Measurements from ENCODE around the gene IDS.
"Not testable (repeated sequence)": the region's sequence is repeated elsewhere in the genome, so short reads cannot be mapped to it uniquely, and the experiment has no call there.

Gene IDS

GRCh38 chrX:149527705-149528104 lies 22.6 kb upstream of the IDS start:
- DNase-seq (ENCODE audit: low spot score): peak; percentile 19

DNA sequence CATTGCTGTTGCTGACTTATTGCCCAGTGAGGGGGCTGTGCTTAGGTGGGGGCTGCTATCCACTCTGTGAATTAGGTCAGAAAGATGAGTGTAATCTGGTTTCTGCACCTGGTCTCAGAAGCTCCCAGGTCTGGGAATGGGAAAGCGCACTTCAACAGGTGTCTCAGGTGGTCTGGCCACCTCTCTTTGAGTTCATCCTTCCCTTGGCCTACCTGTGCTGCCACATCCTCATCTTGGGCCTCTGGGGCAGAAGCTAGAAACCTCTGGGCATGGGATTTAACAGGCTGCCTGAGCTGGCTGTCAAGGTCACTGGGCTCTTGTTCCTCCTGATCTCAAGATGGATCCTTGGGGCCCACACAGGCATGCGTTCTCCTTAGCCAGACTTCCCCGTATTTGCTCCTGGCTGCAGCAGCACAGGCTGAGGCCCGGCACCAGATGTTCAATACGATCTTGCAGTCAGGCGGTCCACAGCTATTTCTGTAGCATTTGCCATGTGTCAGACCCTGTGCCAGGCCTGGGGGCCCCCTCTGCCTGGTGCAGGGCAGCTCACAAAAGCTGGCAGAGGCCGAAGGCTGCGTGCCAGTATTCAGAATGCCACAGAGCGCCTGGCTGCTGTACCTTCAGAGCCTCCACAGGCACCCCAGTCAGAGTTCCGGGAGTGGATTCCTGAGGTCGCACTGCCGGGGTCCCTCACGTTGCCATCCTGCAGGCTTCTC lies 21.4 kb upstream of the IDS start:
- DNase-seq (ENCODE audit: low spot score): not testable (repeated sequence)

GRCh38 chrX:149525903-149526302 lies 20.8 kb upstream of the IDS start:
- DNase-seq (ENCODE audit: low spot score): not testable (repeated sequence)

DNA sequence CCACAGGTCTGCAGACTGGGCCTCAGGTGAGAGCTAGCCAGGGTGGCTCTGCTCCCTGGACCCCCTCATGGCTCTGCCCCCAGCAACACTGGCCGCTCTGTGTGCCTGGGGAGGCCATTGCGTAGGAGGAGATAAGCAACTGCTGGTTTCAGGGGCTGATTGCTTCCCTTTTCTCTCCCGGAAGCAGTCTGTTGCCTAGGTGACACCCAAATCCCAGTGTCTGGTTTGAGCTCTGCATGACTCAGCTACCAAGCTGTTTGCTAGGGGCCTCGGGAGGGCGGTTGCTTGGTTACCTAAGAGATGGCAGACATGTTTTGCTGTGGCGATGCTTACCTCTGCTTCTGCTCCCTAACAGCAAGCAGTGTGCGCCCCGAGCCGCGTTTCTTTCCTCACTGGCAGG lies 20.3 kb upstream of the IDS start:
- DNase-seq (ENCODE audit: low spot score): not testable (repeated sequence)

GRCh38 chrX:149522916-149523315 lies 17.8 kb upstream of the IDS start:
- DNase-seq (ENCODE audit: low spot score): no peak

DNA sequence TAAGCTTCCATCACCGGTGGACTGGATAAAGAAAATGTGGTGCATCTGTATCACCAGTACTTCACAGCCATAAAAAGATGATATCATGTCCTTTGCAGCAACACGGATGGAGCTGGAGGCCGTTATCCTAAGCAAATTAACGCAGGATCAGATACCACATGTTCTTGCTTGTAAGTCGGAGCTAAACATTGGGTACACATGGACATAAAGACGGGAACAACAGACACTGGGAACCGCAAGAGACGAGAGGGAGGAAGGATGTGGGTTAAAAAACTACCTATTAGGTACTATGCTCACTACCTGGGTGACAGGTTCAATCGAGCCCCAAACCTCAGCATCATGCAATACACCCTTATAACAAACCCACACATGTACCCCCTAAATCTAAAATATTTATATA lies 16.3 kb upstream of the IDS start:
- no peak for DNase-seq (ENCODE audit: low spot score)

DNA sequence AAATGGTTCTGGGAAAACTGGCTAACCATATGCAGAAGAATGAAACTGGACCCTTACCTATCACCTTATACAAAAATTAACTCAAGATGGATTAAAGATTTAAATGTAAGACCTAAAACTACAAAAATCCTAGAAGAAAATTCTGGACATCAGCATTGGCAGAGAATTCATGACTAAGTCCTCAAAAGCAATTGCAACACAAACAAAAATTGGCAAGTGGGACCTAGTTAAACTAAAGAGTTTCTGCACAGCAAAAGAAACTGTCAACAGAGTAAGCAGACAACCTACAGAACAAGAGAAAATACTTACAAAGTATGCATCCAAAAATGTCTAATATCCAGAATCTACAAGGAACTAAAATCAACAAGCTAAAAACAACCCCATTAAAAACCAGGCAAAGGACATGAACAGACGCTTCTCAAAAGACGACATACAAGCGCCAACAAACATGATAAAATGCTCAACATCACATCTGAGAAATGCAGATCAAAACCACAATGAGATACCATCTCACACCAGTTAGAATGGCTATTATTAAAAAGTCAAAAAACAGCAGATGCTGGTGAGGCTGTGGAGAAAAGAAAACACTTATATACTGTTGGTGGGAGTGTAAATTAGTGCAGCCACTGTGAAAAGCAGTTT lies 15.7 kb upstream of the IDS start:
- not testable (repeated sequence) for DNase-seq (ENCODE audit: low spot score)

DNA sequence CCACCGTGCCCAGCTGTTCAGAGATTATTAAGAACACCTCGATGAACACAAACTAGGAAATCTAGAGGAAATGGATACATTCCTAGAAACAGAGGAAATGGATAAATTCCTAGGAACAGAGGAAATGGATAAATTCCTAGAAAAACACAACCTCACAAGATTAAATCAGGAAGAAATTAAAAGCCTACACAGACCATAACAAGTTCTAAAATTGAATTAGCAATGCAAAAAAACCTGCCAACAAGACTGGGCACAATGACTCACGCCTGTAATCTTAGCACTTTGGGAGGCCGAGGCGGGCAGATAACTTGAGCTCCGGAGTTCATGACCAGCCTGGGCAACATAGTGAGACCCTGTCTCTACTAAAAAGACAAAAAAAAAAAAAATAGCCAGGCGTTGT lies 13.1 kb upstream of the IDS start:
- no peak for DNase-seq (ENCODE audit: low spot score)

- no peak for DNase-seq (ENCODE audit: low spot score)
These were observed 12.2 kb upstream of the IDS start for GRCh38 chrX:149517308-149517707.

DNA sequence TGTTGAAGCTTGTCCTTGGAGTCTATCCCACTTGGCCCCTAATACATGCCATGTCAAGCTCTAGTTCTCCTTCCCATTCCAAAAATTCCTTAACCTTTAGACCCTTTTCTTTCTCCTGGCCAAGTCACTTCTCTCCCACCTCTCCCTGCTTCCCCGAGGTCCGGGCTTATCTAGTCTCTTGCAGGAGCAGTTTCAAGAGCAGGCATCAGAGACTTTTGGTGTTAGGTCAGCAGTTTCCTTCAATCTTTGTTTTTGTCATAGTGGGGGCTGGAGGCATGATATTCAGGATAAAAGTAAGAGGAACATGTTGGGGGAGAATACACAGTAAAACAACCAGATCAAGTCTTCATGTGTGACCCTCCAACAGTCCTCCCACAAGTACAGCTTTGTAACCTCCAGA lies 11.5 kb upstream of the IDS start:
- DNase-seq (ENCODE audit: low spot score): no peak

DNA sequence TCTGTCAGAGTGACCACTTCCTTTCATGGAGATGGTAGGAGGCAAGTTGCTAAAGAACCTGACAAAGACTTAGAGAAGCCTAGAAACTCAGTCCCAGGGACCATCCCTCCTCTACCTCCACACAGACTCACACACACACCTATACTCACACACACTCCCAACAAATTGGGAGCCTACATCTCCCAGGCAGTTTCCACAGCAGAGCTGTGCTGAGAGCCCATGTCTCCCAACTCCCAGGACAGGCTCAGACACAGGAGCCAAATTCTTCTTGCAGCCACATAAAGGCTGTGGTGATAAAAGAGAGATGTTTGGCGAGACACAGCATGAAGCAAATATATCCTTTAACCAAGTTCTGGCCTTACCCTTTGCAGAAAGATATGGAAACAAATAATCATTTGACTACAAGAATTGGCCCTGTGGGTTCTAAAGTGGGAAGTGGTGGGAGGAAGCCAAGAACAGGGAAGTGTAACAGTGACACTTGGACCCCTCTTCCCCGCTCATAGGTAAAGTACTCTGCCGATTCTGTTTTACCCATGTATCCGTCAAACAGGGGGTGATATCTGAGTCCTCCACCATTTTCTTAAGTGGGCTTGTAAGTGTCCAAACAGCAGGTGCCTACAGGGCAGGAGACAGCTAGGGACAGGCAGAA lies 11.0 kb upstream of the IDS start:
- DNase-seq (ENCODE audit: low spot score): no peak

DNA sequence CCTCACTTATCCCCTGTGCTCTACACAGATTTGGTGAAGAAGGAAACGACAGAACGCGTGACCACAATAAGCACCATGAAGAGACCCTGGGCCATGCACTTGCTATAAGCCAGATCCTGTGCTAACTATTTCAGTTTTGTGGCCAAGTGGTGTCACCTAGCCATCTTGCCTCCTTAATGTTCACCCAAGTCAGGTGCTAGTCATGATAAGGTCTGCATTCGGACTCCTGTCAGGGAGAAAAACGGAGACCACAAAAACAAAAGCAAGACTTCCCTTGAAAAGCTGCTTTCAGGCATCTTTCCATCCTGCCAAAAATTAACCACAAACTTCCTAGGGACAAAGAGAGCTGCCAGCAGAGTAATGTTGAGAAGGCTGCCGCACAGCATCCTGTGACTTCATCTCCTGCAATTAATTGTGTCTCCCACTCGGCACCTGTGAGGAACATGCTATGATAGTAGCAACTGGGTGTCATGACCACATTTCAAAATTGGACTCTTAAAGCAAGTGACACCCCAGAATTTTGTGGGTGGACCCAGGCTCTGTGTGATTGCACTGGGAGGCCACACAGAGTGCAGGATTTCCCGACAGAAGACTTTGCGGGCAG lies 8.8 kb upstream of the IDS start:
- DNase-seq (ENCODE audit: low spot score): no peak

DNA sequence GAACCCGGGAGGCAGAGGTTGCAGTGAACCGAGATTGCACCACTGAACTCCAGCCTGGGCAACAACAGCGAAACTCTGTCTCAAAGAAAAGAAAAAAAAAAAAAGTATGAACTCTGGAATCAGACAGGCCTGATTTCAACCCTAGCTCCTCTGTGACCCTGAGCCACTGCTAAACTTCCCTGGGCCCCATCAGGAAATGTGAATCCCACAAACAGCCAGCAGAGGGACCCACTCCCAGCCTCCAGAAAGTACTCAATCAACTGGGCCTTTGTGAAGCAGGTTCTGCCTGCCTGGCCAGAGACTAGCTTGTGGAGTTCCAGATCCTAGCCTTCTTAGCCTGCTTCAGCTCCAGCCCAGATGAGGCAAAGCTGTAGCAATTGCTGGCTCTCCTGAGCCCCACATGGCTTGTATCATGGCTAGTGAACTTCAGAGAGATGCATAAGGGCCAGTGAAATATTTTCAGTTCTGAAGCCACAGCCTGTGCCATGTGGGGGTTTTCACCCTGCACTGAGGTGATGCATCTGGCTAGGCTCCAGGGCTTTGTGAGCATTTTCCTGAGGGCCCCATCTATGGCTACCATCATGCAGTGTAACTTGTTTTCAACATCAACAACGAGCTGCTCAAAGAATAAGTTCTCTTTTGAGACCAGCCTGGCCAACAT lies 7.2 kb upstream of the IDS start:
- peak; percentile 51 for DNase-seq (ENCODE audit: low spot score)

DNA sequence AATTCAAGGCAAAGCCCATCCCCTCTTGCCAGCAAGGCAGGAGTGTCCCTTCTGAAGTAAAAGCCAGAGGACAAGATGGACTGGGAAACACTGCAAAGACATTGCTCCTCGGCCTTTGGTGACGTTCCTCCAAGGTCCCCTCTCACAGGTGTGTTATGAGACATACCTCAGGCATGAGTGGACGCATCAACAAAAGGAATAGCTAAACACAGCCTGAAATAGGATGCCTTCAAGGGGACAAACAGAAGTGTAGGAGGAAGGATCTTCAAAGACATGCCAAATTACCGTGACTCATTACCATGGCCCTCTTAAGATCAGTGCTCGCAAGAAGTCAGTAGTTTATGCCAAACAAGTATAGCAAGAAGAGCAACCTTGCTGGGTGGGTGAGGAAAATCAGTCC lies 6.0 kb upstream of the IDS start:
- no peak for DNase-seq (ENCODE audit: low spot score)

DNA sequence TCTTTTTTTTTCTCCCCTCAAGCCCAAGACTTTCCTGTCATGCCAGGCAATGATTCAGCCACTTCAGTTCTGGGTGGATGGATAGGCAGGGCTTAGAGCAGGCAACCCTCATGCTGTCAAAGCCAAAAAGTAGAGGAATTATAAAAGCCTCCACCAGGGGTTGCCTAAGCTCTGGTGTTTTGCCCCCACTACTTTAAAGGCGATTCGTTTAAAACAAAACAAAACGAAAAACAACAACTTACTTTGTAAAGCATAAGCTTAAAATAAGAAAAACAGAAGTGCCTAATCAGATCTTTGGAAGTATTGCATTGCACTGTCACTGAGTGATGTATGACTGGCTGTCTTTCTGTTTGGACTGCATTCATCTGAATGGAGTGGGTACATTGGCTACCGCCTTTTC lies 5.3 kb upstream of the IDS start:
- DNase-seq (ENCODE audit: low spot score): peak; percentile 15

DNA sequence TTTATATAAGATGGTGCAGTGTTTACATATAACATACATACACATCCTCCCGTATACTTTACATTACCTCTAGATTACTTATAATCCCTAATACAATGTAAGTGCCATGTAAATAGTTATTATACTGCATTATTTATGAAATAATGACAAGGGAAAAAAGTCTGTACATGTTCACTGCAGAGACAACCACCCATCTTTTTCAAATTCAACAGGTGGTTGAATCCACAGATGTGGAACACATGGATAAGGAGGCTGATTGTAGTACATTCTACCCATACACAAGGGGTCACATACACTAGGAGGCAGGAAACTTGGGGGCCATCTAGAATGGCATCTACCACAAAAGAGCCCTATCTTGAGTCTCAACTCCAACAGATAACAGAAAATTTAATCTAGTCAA lies 3.4 kb upstream of the IDS start:
- DNase-seq (ENCODE audit: low spot score): no peak

DNA sequence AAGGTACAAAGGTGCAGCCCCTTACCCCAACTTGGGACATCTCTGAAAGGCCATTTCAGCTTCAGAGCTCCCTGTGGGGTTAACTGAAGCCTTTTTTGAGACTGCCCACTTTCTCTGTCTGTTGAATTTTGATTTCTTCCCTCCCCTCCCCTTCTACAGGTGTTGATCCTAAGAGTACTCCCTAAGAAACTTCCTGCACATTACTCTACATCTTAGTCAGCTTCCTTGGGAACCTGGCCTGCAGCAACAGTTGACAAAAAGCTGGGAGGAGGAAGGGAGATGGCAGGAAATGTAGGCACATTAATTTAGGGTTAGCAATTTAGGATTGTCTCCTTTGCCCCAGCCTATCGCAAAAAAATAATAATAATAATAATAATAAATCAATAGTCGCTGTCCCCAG lies 1.2 kb upstream of the IDS start:
- DNase-seq (ENCODE audit: low spot score): no peak

DNA sequence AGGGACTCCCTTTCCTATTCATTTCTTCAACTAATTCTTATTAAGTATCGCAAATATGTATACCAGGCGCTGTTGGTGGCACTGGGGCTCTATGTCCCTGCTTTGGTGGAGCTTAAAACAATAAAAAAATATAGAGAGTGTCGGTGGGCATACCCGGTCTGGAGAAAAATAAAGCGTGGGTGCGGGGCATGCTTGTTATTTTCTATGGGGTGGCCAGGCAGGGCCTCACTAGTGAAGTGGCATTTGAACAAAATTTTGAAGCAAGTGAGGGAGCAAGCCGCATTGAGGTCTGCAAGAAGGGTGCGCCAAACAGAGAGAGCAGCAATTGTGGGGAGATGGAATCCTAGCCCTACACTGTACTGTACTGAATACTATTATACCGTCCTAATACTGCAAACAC lies 565 bp upstream of the IDS start:
- no peak for DNase-seq (ENCODE audit: low spot score)

DNA sequence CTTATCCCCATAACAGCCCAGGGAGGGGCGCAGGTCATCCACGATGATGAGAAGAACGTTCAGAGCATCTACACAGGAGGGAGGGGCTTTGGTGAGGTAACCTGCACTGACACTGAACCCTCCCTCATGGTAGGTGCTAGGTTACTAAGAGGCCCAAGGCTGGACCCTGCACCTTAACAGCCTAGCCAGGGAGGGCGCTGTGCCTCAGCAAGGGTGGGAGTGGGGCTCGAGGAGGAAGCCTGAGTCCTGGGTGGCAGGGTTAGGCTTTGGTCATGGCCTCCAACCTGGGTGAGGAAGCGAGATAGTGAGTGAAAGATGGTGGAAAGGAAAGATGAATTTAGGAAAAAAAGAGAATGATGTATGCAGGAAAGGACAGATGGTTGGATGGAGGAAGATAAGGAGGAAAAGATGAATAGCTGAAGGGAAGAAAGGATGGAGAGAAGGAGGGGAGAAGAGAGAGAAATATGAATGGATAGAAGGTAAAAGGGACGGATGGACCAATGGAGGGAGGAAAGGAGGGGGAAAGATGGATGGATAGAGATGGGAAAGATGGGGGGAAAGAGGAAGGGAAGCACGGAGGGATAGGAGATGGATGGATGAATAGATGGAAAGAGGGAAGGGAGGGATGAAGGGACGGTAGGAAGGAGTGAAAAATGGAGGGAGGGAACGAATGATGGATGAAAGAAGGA lies 736 bp downstream of the IDS start:
- DNase-seq (ENCODE audit: low spot score): peak; percentile 13

- not testable (repeated sequence) for DNase-seq (ENCODE audit: low spot score)
These were observed 1.7 kb downstream of the IDS start for GRCh38 chrX:149503446-149503845.

GRCh38 chrX:149502923-149503322 lies 2.2 kb downstream of the IDS start:
- DNase-seq (ENCODE audit: low spot score): not testable (repeated sequence)

DNA sequence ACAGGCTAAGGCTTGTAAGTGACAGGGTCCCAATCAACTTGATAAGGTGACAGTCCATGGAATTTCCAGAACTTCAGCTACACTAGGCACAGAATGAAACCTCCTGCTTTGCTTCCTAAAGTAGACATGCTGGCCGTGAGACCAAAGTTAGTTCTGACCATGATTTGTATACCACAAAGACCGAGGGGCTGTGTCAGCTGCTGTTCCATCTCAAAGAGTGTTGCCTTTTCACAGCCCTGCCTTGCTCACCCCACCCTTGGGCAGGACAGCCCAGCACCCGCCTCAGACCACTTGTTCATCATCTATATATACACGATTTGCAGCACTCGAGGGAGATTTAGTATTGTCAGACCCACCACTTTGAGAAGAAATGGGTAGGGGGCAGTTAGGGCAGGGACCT lies 5.3 kb downstream of the IDS start:
- DNase-seq (ENCODE audit: low spot score): no peak

All from GM03348 (cell line).